Muscle of leg (tissue), 11 donors: ENCODE data around the gene CSK. TPM values are rescaled to one million over a fixed set of nuclear protein-coding genes. Genes with fewer than 3 reads are reported as not detected.

Experiments
- DNase-seq: peaks from one replicate; pipeline ENCODE4 v3.0.0; 2013
- H3K27ac ChIP-seq: one replicate; pipeline ENCODE4 v1.5.1; 2013; ENCODE audit warnings: mild to moderate bottlenecking, low read length, control low read depth
- H3K27me3 ChIP-seq: one replicate; pipeline ENCODE4 v1.6.1; 2013; ENCODE audit warnings: low read length; ENCODE audit not compliant: control insufficient read depth, insufficient read depth
- H3K36me3 ChIP-seq: one replicate; pipeline ENCODE4 v1.6.1; 2013; ENCODE audit warnings: low read length; ENCODE audit not compliant: control insufficient read depth, insufficient read depth
- H3K4me1 ChIP-seq: one replicate; pipeline ENCODE4 v1.6.1; 2013; ENCODE audit warnings: low read length; ENCODE audit not compliant: control insufficient read depth, insufficient read depth
- H3K4me3 ChIP-seq: one replicate; pipeline ENCODE4 v1.5.1; 2013; ENCODE audit warnings: low read length, control low read depth
- H3K9me3 ChIP-seq: replicated peaks from 2 replicates; pipeline ENCODE4 v1.6.1; 2013; ENCODE audit warnings: low read depth, low read length; ENCODE audit not compliant: control insufficient read depth
- WGBS: methylation state at CpG from one replicate; pipeline ENCODE4 v1.1.5; 2013; ENCODE audit warnings: missing lambda C conversion rate; ENCODE audit not compliant: insufficient coverage; 5-methylcytosine and 5-hydroxymethylcytosine counted together
- polyA plus RNA-seq, 8 donors: library from polyadenylated mRNA; unstranded; fragments of 120-200 nt; gene quantifications; one replicate each; pipeline versions ENCODE4 v1.2.1 to v1.2.3, GENCODE V29; 2013; ENCODE audit warnings: inconsistent platforms in 1 of 8, low replicate concordance in 1 of 8; ENCODE audit not compliant: insufficient read length in 8 of 8, insufficient read depth in 1 of 8
- total RNA-seq: library from RNA; stranded (reverse); fragments of 120-200 nt; gene quantifications from one replicate; pipeline ENCODE4 v1.2.4, GENCODE V29; 2013

Gene CSK
- total and polyA plus RNA-seq, 9 donors: 13.5 to 47.0 (median 36.2) TPM

GRCh38 chr15:74841891-74842373 lies 60.1 kb downstream of the CSK start:
- WGBS: 79% methylated on average over 10 of the region's 14 CpGs
- DNase-seq: no peak
- peaks cover 54% of the 10 kb centered on the region for H3K36me3 ChIP-seq
- peak overlapping the region; percentile 78 for H3K27ac ChIP-seq
- H3K4me3 ChIP-seq: peak overlapping the region; percentile 81
- H3K4me1 ChIP-seq: peaks cover 28% of the 10 kb centered on the region
- no peaks in the 10 kb centered on the region for H3K27me3 ChIP-seq
- no peaks in the 10 kb centered on the region for H3K9me3 ChIP-seq

GRCh38 chr15:74842581-74843444 lies 60.9 kb downstream of the CSK start, which contains the start of gene ULK3:
Gene ULK3, minus strand, starts transcription at chr15:74843156. Its CDS starts 51 bp downstream, at chr15:74843105.
- Histone ChIP-seq H3K27me3 (no peaks in the 10 kb centered on the region), H3K27ac (peak within 1 kb of the TSS; percentile 84), H3K36me3 (peaks cover 52% of the 10 kb centered on the region), H3K4me3 (peak within 1 kb of the TSS; percentile 81), H3K4me1 (peaks cover 28% of the 10 kb centered on the region), H3K9me3 (no peaks in the 10 kb centered on the region)
- DNase-seq: peak; percentile 95
- WGBS: under 1% methylated on average over 82 of the region's 84 CpGs

- no peak for DNase-seq
- 0% methylated on average over 10 of the region's 18 CpGs for WGBS
- Histone ChIP-seq H3K27me3 (no peaks in the 10 kb centered on the region), H3K36me3 (peaks cover 52% of the 10 kb centered on the region), H3K9me3 (no peaks in the 10 kb centered on the region), H3K27ac (peak overlapping the region; percentile 84), H3K4me3 (peak overlapping the region; percentile 60), H3K4me1 (peaks cover 28% of the 10 kb centered on the region)
Measured at GRCh38 chr15:74843445-74843828, 61.6 kb downstream of the CSK start.

GRCh38 chr15:74843891-74844299 lies 62.0 kb downstream of the CSK start:
- Histone ChIP-seq H3K4me1 (peaks cover 28% of the 10 kb centered on the region), H3K9me3 (no peaks in the 10 kb centered on the region), H3K4me3 (peak overlapping the region; percentile 60), H3K36me3 (peaks cover 51% of the 10 kb centered on the region), H3K27me3 (no peaks in the 10 kb centered on the region), H3K27ac (peak overlapping the region; percentile 84)
- DNase-seq: peak; percentile 32
- WGBS: 57% methylated on average over 3 of the region's 12 CpGs

GRCh38 chr15:74844319-74845207 lies 62.7 kb downstream of the CSK start:
- Histone ChIP-seq H3K4me1 (peaks cover 28% of the 10 kb centered on the region), H3K27ac (peak overlapping the region; percentile 4), H3K4me3 (no peak overlapping the region), H3K36me3 (peaks cover 48% of the 10 kb centered on the region), H3K9me3 (no peaks in the 10 kb centered on the region), H3K27me3 (no peaks in the 10 kb centered on the region)
- WGBS: 74% methylated on average over 5 of the region's 12 CpGs
- no peak for DNase-seq

- Histone ChIP-seq H3K9me3 (no peaks in the 10 kb centered on the region), H3K36me3 (peaks cover 49% of the 10 kb centered on the region), H3K4me1 (peaks cover 28% of the 10 kb centered on the region), H3K4me3 (no peak overlapping the region), H3K27ac (no peak overlapping the region), H3K27me3 (no peaks in the 10 kb centered on the region)
- 71% methylated on average over 3 of the region's 5 CpGs for WGBS
- no peak for DNase-seq
Measured at GRCh38 chr15:74845208-74845568, 63.3 kb downstream of the CSK start.

- no peaks in the 10 kb centered on the region for H3K27me3 ChIP-seq
- whole genome bisulfite sequencing: 90% methylated on average over 2 of the region's 4 CpGs
- peaks cover 49% of the 10 kb centered on the region for H3K36me3 ChIP-seq
- H3K4me3 ChIP-seq: no peak overlapping the region
- no peak overlapping the region for H3K27ac ChIP-seq
- no peak for DNase-seq
- H3K9me3 ChIP-seq: no peaks in the 10 kb centered on the region
- H3K4me1 ChIP-seq: peaks cover 28% of the 10 kb centered on the region
Measured at GRCh38 chr15:74845581-74845980, 63.7 kb downstream of the CSK start.

GRCh38 chr15:74847432-74847831 lies 65.6 kb downstream of the CSK start:
- H3K4me1 ChIP-seq: peaks cover 18% of the 10 kb centered on the region
- no peak overlapping the region for H3K4me3 ChIP-seq
- H3K36me3 ChIP-seq: peaks cover 60% of the 10 kb centered on the region
- H3K9me3 ChIP-seq: no peaks in the 10 kb centered on the region
- no peaks in the 10 kb centered on the region for H3K27me3 ChIP-seq
- WGBS: 94% methylated on average over 2 of the region's 3 CpGs
- DNase-seq: no peak
- H3K27ac ChIP-seq: no peak overlapping the region

GRCh38 chr15:74850393-74850792 lies 68.5 kb downstream of the CSK start:
- H3K4me1 ChIP-seq: peaks cover 19% of the 10 kb centered on the region
- H3K36me3 ChIP-seq: peaks cover 69% of the 10 kb centered on the region
- H3K9me3 ChIP-seq: no peaks in the 10 kb centered on the region
- H3K27me3 ChIP-seq: no peaks in the 10 kb centered on the region
- DNase-seq: no peak
- H3K4me3 ChIP-seq: no peak overlapping the region
- 91% methylated on average over 3 of the region's 4 CpGs for WGBS
- H3K27ac ChIP-seq: no peak overlapping the region

- peaks cover 33% of the 10 kb centered on the region for H3K4me1 ChIP-seq
- H3K9me3 ChIP-seq: no peaks in the 10 kb centered on the region
- no peak overlapping the region for H3K4me3 ChIP-seq
- no peak for DNase-seq
- 92% methylated on average over 6 of the region's 7 CpGs for WGBS
- H3K27ac ChIP-seq: no peak overlapping the region
- H3K27me3 ChIP-seq: no peaks in the 10 kb centered on the region
- H3K36me3 ChIP-seq: peaks cover 65% of the 10 kb centered on the region
Measured at GRCh38 chr15:74851960-74852359, 70.1 kb downstream of the CSK start.
